A549 (cell line): ENCODE data around the gene REXO2.

ENCODE experiments used
- CEBPB ChIP-seq, 2 experiments: fragments of >200 bp in 1 of 2; sonication (Bioruptor Twin) in 1 of 2; formaldehyde crosslinking in 1 of 2; IDR thresholded peaks; 2 replicates each; pipeline ENCODE4 v1.6.1; 2012 to 2016
- KDM1A ChIP-seq: fragments of 200-600 bp; sonication (generic); IDR thresholded peaks from 2 replicates; pipeline ENCODE4 v1.6.1; 2016; ENCODE audit warnings: low read depth, mild to moderate bottlenecking
- POLR2A ChIP-seq: IDR thresholded peaks from 2 replicates; pipeline ENCODE4 v1.6.1; 2012; ENCODE audit warnings: mild to moderate bottlenecking, low read length
- POLR2AphosphoS2 ChIP-seq: conservative IDR thresholded peaks from 2 replicates; pipeline ENCODE4 v1.6.1; 2012; ENCODE audit warnings: low read length, improper control_type of control experiment, inconsistent platforms
- RFX5 ChIP-seq: fragments of 450-650 bp; IDR thresholded peaks from 2 replicates; pipeline ENCODE4 v1.7.1; 2014; ENCODE audit warnings: antibody characterized with exemption, mild to moderate bottlenecking, moderate library complexity
- SREBF2 ChIP-seq: fragments of 450-650 bp; IDR thresholded peaks from 2 replicates; pipeline ENCODE4 v1.6.1; 2014; ENCODE audit warnings: mild to moderate bottlenecking, moderate library complexity
- USF2 ChIP-seq: fragments of 450-650 bp; IDR thresholded peaks from 2 replicates; pipeline ENCODE4 v1.6.1; 2014; ENCODE audit warnings: antibody characterized with exemption
- TF ChIP-seq, protein P1 (sequence below): IDR thresholded peaks from 2 replicates; pipeline ENCODE4 v1.6.1; 2012
- TF ChIP-seq, protein P2 (sequence below): fragments of 150-350 bp; IDR thresholded peaks from 2 replicates; pipeline ENCODE4 v1.6.1; 2014; ENCODE audit warnings: low read depth, mild to moderate bottlenecking, low read length
- TF ChIP-seq, protein P3 (sequence below): fragments of >200 bp; sonication (Bioruptor Twin); formaldehyde crosslinking; IDR thresholded peaks from 3 replicates; pipeline ENCODE4 v1.5.1; 2016

DNA sequence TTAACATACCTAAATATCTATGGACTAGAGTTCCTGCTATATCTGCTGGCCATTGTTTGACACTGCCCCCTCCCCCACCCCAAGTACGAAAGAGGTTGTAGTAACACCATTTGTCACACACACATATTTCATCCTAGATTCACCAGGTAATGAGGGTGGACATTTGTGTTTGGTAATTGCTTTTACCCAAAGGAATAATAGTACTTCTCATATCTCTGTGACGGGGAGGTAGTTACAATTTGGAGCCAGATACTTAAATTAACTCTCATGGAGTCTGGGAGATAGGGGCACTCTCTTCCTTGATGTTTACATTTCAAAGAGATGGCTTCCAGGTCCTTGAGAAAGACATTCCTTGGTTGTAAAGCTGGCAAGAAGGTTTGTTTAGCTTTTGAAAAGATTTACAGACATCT, 38.7 kb downstream of the REXO2 start:
- TF ChIP-seq, protein P1, sequence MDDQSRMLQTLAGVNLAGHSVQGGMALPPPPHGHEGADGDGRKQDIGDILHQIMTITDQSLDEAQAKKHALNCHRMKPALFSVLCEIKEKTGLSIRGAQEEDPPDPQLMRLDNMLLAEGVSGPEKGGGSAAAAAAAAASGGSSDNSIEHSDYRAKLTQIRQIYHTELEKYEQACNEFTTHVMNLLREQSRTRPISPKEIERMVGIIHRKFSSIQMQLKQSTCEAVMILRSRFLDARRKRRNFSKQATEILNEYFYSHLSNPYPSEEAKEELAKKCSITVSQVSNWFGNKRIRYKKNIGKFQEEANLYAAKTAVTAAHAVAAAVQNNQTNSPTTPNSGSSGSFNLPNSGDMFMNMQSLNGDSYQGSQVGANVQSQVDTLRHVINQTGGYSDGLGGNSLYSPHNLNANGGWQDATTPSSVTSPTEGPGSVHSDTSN: no peak
- TF ChIP-seq POLR2AphosphoS2: no peak
- no peak for TF ChIP-seq CEBPB (IDR thresholded peaks at IDR 0.05)
- TF ChIP-seq SREBF2: no peak
- TF ChIP-seq KDM1A: no peak
- TF ChIP-seq RFX5: no peak
- TF ChIP-seq, protein P2, sequence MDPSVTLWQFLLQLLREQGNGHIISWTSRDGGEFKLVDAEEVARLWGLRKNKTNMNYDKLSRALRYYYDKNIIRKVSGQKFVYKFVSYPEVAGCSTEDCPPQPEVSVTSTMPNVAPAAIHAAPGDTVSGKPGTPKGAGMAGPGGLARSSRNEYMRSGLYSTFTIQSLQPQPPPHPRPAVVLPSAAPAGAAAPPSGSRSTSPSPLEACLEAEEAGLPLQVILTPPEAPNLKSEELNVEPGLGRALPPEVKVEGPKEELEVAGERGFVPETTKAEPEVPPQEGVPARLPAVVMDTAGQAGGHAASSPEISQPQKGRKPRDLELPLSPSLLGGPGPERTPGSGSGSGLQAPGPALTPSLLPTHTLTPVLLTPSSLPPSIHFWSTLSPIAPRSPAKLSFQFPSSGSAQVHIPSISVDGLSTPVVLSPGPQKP: no peak
- no peak for TF ChIP-seq USF2
- no peak for TF ChIP-seq POLR2A
- TF ChIP-seq, protein P3, sequence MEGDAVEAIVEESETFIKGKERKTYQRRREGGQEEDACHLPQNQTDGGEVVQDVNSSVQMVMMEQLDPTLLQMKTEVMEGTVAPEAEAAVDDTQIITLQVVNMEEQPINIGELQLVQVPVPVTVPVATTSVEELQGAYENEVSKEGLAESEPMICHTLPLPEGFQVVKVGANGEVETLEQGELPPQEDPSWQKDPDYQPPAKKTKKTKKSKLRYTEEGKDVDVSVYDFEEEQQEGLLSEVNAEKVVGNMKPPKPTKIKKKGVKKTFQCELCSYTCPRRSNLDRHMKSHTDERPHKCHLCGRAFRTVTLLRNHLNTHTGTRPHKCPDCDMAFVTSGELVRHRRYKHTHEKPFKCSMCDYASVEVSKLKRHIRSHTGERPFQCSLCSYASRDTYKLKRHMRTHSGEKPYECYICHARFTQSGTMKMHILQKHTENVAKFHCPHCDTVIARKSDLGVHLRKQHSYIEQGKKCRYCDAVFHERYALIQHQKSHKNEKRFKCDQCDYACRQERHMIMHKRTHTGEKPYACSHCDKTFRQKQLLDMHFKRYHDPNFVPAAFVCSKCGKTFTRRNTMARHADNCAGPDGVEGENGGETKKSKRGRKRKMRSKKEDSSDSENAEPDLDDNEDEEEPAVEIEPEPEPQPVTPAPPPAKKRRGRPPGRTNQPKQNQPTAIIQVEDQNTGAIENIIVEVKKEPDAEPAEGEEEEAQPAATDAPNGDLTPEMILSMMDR: no peak
